Vagina (tissue), 2 donors: ENCODE measurements around the gene KIF21B.

Experiments
- POLR2A ChIP-seq, 2 donors: fragments of 450-650 bp; IDR thresholded peaks; one replicate each; pipeline ENCODE4 v1.6.1; 2017; ENCODE audit warnings: antibody characterized with exemption in 2 of 2, mild to moderate bottlenecking in 2 of 2, moderate library complexity in 2 of 2
- POLR2AphosphoS5 ChIP-seq, 2 donors: sonication (generic); formaldehyde crosslinking; IDR thresholded peaks; one replicate each; pipeline ENCODE4 v1.9.0; 2017; ENCODE audit warnings: antibody characterized with exemption in 2 of 2, mild to moderate bottlenecking in 2 of 2, low read depth in 1 of 2; ENCODE audit not compliant: insufficient read depth in 1 of 2
- TF ChIP-seq, protein P1 (sequence below), 3 experiments: fragments of 450-650 bp in 2 of 3; fragments of 200-600 bp in 1 of 3; sonication (generic) in 1 of 3; IDR thresholded peaks; one replicate each; pipeline ENCODE4 v1.5.1; 2017 to 2019; ENCODE audit warnings: antibody characterized with exemption in 3 of 3, mild to moderate bottlenecking in 2 of 3, moderate library complexity in 2 of 3

DNA sequence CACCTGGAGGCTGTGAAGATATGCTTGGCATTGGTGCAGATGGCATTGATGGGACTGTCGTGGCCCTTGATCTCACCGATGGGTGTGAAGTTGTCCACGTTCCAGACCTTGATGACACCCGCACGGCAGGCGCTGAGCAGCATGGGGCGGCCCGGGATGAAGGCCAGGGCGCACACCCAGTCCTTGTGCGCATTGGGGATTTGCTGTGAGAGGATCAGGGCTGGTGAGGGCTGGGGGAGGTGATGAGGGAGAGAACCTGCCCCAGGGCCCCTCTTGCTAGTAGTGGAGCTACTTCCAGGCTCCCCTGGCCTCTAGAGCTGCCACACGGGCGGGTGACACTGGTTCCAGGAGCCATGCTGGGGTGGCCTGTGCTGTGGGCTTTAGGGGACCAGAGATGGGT is 48.8 kb downstream of the KIF21B start:
- TF ChIP-seq POLR2A (IDR thresholded peaks at IDR 0.05), result no peak
- TF ChIP-seq, protein P1, sequence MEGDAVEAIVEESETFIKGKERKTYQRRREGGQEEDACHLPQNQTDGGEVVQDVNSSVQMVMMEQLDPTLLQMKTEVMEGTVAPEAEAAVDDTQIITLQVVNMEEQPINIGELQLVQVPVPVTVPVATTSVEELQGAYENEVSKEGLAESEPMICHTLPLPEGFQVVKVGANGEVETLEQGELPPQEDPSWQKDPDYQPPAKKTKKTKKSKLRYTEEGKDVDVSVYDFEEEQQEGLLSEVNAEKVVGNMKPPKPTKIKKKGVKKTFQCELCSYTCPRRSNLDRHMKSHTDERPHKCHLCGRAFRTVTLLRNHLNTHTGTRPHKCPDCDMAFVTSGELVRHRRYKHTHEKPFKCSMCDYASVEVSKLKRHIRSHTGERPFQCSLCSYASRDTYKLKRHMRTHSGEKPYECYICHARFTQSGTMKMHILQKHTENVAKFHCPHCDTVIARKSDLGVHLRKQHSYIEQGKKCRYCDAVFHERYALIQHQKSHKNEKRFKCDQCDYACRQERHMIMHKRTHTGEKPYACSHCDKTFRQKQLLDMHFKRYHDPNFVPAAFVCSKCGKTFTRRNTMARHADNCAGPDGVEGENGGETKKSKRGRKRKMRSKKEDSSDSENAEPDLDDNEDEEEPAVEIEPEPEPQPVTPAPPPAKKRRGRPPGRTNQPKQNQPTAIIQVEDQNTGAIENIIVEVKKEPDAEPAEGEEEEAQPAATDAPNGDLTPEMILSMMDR (IDR thresholded peaks at IDR 0.05), result no peak
- TF ChIP-seq POLR2AphosphoS5 (IDR thresholded peaks at IDR 0.05; ENCODE audit: insufficient read depth in 1 of 2, low read depth in 1 of 2), result no peak
